ENCODE results near the gene KCNG1. TPM values are rescaled to one million over a fixed set of nuclear protein-coding genes. Genes with fewer than 3 reads are reported as not detected.

KCNG1 gene
- total and polyA plus RNA-seq, 2 of the 8 experiments (the other 6 are each of a cell fraction or from before 2014, with no cell fraction given): 16.0 to 18.0 TPM

DNA sequence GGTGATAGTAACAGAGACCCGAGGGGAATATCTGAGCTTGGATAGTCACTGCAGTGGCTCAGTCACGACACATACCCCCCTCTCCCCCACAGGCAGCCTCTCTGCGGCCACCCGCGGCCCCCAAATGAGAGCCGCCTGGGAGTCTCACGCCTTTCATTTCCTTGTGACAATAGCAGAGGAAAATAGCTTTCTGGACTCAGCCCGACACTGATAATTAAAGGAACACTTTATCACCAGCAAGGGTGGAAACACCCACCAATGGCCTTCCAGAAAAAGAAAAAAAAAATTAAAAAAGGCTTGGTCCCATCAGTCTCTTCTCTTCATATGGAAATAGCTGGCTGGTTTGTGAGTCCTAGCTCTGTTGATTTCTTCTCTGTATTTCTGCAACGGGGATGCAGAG is 35.1 kb upstream of the KCNG1 start:
- H2BK5ac ChIP-seq (ENCODE audit: low read depth, low read length): no peak overlapping the region
- H4K91ac ChIP-seq (replicated peaks; ENCODE audit: insufficient read length, low read length): no peak overlapping the region
- H2AFZ ChIP-seq (ENCODE audit: low read length): no peak overlapping the region
- WGBS, 2 experiments (ENCODE audit: extremely low coverage in 1 of 2, insufficient coverage in 1 of 2, insufficient read length in 1 of 2, insufficient replicate concordance in 2 of 2, low coverage in 1 of 2, low lambda C conversion rate in 2 of 2, missing lambda C conversion rate in 1 of 2): 77% methylated on average over 9 of the region's 9 CpGs; no CpG with 5 or more reads in 1 of the 2 experiments
- no peaks in the 10 kb centered on the region for H4K20me1 ChIP-seq (replicated peaks in 1 of 2; ENCODE audit: control insufficient read depth in 1 of 2, insufficient read depth in 2 of 2, low read length in 2 of 2)
- DNase-seq (ENCODE audit: low read depth in 1 of 2, low spot score in 2 of 2): no peak
- H3K79me1 ChIP-seq (ENCODE audit: low read depth, low read length): no peaks in the 10 kb centered on the region
- POLR2A ChIA-PET (ENCODE audit: partially characterized antibody): interaction anchor here (0.6 to 1.0 kb wide), 4 partner anchors 38 to 128 kb away, joined by 3 to 4 read pairs (median 3); partner anchors contain the start of gene ADNP
- no peak overlapping the region for H3K56ac ChIP-seq (replicated peaks; ENCODE audit: insufficient read length, low read depth, low read length)
- H3K4ac ChIP-seq (replicated peaks; ENCODE audit: insufficient read length, low read depth, low read length): no peak overlapping the region
- no peak overlapping the region for H3K27ac ChIP-seq (ENCODE audit: low read depth, low read length)
- no peaks in the 10 kb centered on the region for H3K4me1 ChIP-seq (replicated peaks in 1 of 4; ENCODE audit: control insufficient read depth in 3 of 4, insufficient read depth in 4 of 4, low read length in 3 of 4)
- H2AK5ac ChIP-seq (ENCODE audit: low read depth, low read length): no peak overlapping the region
- CTCF ChIA-PET (ENCODE audit: partially characterized antibody): interaction anchor here (0.6 to 2.2 kb wide), 5 partner anchors 12 to 422 kb away, joined by 3 to 5 read pairs (median 3); no protein-coding TSS in a partner anchor
- H2BK20ac ChIP-seq (ENCODE audit: low read length): no peak overlapping the region
- no peak overlapping the region for H4K8ac ChIP-seq (ENCODE audit: extremely low read depth, insufficient read depth, low read length)
- no peak overlapping the region for H2BK12ac ChIP-seq (ENCODE audit: low read depth, low read length)
- no peak for FAIRE-seq
- H3K23ac ChIP-seq (ENCODE audit: insufficient read length): no peak overlapping the region
- H3K9ac ChIP-seq (replicated peaks in 1 of 4; ENCODE audit: extremely low read depth in 1 of 4, low read depth in 3 of 4, low read length in 3 of 4): no peak overlapping the region
- no peak overlapping the region for H2BK120ac ChIP-seq (replicated peaks; ENCODE audit: low read depth, low read length)
- H3K23me2 ChIP-seq (ENCODE audit: low read depth, low read length): no peaks in the 10 kb centered on the region
- H2BK15ac ChIP-seq (ENCODE audit: low read length): no peak overlapping the region
- H3K4me2 ChIP-seq (ENCODE audit: insufficient read depth in 1 of 2, low read depth in 2 of 2, low read length in 2 of 2): no peak overlapping the region
- H3K36me3 ChIP-seq (ENCODE audit: control insufficient read depth in 2 of 4, insufficient read depth in 4 of 4, low read length in 3 of 4): no peaks in the 10 kb centered on the region
- TF ChIP-seq, protein P1, sequence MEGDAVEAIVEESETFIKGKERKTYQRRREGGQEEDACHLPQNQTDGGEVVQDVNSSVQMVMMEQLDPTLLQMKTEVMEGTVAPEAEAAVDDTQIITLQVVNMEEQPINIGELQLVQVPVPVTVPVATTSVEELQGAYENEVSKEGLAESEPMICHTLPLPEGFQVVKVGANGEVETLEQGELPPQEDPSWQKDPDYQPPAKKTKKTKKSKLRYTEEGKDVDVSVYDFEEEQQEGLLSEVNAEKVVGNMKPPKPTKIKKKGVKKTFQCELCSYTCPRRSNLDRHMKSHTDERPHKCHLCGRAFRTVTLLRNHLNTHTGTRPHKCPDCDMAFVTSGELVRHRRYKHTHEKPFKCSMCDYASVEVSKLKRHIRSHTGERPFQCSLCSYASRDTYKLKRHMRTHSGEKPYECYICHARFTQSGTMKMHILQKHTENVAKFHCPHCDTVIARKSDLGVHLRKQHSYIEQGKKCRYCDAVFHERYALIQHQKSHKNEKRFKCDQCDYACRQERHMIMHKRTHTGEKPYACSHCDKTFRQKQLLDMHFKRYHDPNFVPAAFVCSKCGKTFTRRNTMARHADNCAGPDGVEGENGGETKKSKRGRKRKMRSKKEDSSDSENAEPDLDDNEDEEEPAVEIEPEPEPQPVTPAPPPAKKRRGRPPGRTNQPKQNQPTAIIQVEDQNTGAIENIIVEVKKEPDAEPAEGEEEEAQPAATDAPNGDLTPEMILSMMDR (IDR thresholded peaks at IDR 0.05; ENCODE audit: control extremely low read depth in 1 of 3, insufficient read depth in 1 of 3, low read depth in 1 of 3, low read length in 3 of 3): no peak
- no peak for TF ChIP-seq POU5F1 (IDR thresholded peaks at IDR 0.05; ENCODE audit: low read depth, low read length)
- TF ChIP-seq, protein P2, sequence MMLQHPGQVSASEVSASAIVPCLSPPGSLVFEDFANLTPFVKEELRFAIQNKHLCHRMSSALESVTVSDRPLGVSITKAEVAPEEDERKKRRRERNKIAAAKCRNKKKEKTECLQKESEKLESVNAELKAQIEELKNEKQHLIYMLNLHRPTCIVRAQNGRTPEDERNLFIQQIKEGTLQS (IDR thresholded peaks at IDR 0.05; ENCODE audit: insufficient read depth, low read depth, low read length): no peak
- TF ChIP-seq EGR1 (IDR thresholded peaks at IDR 0.05; ENCODE audit: borderline replicate concordance, low read depth, low read length): no peak
- TF ChIP-seq EP300 (IDR thresholded peaks at IDR 0.05; ENCODE audit: borderline replicate concordance in 1 of 2, low read depth in 2 of 2, low read length in 2 of 2): no peak
- no peak for TF ChIP-seq TAF7 (optimal IDR thresholded peaks at IDR 0.05; ENCODE audit: borderline replicate concordance, low read depth, low read length)
- TF ChIP-seq EZH2 (IDR thresholded peaks at IDR 0.05; ENCODE audit: low read depth, low read length, severe bottlenecking): no peak
- no peak for TF ChIP-seq MAFK (IDR thresholded peaks at IDR 0.05; ENCODE audit: low read depth, low read length)
- TF ChIP-seq HDAC6 (IDR thresholded peaks at IDR 0.05; ENCODE audit: low read depth, low read length): no peak
- TF ChIP-seq JUND (IDR thresholded peaks at IDR 0.05; ENCODE audit: low read length): no peak
- no peak for TF ChIP-seq BCL11A (IDR thresholded peaks at IDR 0.05; ENCODE audit: low read depth in 2 of 2, low read length in 2 of 2)
- no peak overlapping the region for H3K14ac ChIP-seq (ENCODE audit: insufficient read length)
- peaks cover 2% of the 10 kb centered on the region in 2 experiments; a peak in 2 of 4 replicates for H3K9me3 ChIP-seq (ENCODE audit: insufficient read depth in 2 of 2, low read depth in 1 of 2, low read length in 1 of 2)
- H3K18ac ChIP-seq (ENCODE audit: extremely low read depth, low read length): no peak overlapping the region
- H3K4me3 ChIP-seq (ENCODE audit: extremely low read depth in 1 of 4, insufficient read depth in 2 of 4, low read depth in 3 of 4, low read length in 4 of 4): no peak overlapping the region
- no peaks in the 10 kb centered on the region for H3K27me3 ChIP-seq (replicated peaks in 1 of 4; ENCODE audit: control insufficient read depth in 3 of 4, extremely low read depth in 1 of 4, insufficient read depth in 3 of 4, low read length in 3 of 4)
- no peak overlapping the region for H4K5ac ChIP-seq (ENCODE audit: insufficient read length, low read depth, low read length)
- H3K79me2 ChIP-seq (ENCODE audit: control insufficient read depth in 1 of 2, insufficient read depth in 2 of 2, low read length in 2 of 2): no peaks in the 10 kb centered on the region

Measured in H1 (cell line).